Medulla oblongata (tissue), 1 donor: ENCODE data around the gene TAF11L13.
"Not testable (repeated sequence)": the region's sequence is repeated elsewhere in the genome, so short reads cannot be mapped to it uniquely, and the experiment has no call there.

ENCODE experiments used
- DNase-seq: peaks from one replicate; pipeline ENCODE4 v3.0.0-alpha.2; 2015; ENCODE audit errors: extremely low spot score

The TAF11L13 gene

DNA sequence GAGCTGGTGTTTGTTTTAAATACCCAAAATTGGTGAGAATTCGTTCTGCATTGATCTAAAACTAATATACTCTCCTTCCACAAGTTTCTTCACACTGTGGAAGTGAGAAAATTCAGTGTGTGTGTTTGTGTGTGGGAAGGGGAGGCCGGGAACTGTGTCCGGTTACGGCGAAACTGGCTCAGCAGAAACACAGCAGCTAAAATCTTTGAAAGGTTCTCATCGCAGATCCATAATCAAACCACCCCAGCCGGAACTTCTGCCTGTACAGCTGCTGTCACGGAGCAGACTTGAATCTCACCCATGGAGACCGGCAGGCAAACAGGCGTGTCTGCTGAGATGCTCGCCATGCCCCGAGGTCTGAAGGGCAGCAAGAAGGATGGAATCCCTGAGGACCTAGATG is at the start of gene TAF11L13:
Gene TAF11L13 (plus strand): TSS at position 301 of the 400 bp plus-strand sequence.
- DNase-seq, result not testable (repeated sequence)

- not testable (repeated sequence) for DNase-seq
Observed at GRCh38 chr5:17585658-17586057, 46.2 kb upstream of the TAF11L13 start, which contains the start of gene TAF11L7. Gene TAF11L7, minus strand, starts transcription at chr5:17585758.

DNA sequence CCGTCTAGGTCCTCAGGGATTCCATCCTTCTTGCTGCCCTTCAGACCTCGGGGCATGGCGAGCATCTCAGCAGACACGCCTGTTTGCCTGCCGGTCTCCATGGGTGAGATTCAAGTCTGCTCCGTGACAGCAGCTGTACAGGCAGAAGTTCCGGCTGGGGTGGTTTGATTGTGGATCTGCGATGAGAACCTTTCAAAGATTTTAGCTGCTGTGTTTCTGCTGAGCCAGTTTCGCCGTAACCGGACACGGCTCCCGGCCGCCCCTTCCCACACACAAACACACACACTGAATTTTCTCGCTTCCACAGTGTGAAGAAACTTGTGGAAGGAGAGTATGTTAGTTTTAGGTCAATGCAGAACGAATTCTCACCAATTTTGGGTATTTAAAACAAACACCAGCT is 41.0 kb upstream of the TAF11L13 start, which contains the start of gene TAF11L8:
Gene TAF11L8 (minus strand): TSS at position 101 of the 400 bp plus-strand sequence.
- DNase-seq, result not testable (repeated sequence)

DNA sequence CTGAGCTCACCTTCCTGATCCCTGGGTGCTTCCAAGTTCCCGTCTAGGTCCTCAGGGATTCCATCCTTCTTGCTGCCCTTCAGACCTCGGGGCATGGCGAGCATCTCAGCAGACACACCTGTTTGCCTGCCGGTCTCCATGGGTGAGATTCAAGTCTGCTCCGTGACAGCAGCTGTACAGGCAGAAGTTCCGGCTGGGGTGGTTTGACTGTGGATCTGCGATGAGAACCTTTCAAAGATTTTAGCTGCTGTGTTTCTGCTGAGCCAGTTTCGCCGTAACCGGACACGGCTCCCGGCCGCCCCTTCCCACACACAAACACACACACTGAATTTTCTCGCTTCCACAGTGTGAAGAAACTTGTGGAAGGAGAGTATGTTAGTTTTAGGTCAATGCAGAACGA is 37.6 kb upstream of the TAF11L13 start, which contains the start of gene TAF11L9:
Gene TAF11L9 (minus strand): TSS at position 140 of the 400 bp plus-strand sequence.
- DNase-seq, result not testable (repeated sequence)

DNA sequence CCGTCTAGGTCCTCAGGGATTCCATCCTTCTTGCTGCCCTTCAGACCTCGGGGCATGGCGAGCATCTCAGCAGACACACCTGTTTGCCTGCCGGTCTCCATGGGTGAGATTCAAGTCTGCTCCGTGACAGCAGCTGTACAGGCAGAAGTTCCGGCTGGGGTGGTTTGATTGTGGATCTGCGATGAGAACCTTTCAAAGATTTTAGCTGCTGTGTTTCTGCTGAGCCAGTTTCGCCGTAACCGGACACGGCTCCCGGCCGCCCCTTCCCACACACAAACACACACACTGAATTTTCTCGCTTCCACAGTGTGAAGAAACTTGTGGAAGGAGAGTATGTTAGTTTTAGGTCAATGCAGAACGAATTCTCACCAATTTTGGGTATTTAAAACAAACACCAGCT is 34.2 kb upstream of the TAF11L13 start, which contains the start of gene TAF11L10:
Gene TAF11L10 (minus strand): TSS at position 101 of the 400 bp plus-strand sequence.
- not testable (repeated sequence) for DNase-seq

- not testable (repeated sequence) for DNase-seq
Observed at GRCh38 chr5:17603880-17604279, 28.0 kb upstream of the TAF11L13 start, which contains the start of gene TAF11L11. Gene TAF11L11, plus strand, starts transcription at chr5:17604183.

DNA sequence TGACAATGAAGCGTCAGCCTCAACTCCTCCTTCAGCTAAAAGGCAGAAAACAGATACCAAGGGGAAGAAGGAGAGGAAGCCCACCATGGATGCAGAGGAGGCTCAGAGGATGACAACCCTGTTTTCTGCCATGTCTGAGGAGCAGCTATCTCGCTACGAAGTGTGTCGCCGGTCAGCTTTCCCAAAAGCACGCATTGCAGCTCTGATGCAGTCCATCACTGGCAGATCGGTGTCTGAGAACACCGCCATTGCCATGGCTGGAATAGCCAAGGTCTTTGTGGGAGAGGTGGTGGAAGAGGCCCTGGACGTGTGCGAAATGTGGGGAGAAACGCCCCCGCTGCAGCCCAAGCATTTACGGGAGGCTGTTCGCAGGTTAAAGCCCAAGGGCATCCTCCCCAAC is 26.9 kb upstream of the TAF11L13 start:
- DNase-seq, result no peak

- DNase-seq, result not testable (repeated sequence)
Observed at GRCh38 chr5:17607461-17607860, 24.4 kb upstream of the TAF11L13 start.

DNA sequence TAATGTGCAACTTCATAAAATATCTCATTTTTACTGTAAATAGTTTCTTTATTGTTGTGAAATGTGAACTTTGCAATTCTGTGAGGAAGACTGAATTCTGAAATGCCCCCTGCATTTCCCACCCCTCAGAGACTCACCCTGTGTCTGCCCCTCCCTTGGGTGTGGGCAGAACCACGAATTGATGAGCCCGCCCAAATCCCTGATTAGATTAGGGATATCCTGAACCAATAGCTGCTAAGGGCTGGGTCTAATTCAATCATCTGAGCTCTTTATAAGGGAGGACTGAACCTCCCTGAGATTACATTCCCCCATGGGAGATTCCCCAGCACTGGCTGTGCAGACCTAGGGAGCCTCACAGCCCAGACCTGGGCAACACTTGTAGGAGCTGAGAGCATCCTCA is 21.8 kb upstream of the TAF11L13 start, which contains the start of gene TAF11L12:
Gene TAF11L12 (plus strand): TSS at position 301 of the 400 bp plus-strand sequence.
- DNase-seq, result not testable (repeated sequence)

DNA sequence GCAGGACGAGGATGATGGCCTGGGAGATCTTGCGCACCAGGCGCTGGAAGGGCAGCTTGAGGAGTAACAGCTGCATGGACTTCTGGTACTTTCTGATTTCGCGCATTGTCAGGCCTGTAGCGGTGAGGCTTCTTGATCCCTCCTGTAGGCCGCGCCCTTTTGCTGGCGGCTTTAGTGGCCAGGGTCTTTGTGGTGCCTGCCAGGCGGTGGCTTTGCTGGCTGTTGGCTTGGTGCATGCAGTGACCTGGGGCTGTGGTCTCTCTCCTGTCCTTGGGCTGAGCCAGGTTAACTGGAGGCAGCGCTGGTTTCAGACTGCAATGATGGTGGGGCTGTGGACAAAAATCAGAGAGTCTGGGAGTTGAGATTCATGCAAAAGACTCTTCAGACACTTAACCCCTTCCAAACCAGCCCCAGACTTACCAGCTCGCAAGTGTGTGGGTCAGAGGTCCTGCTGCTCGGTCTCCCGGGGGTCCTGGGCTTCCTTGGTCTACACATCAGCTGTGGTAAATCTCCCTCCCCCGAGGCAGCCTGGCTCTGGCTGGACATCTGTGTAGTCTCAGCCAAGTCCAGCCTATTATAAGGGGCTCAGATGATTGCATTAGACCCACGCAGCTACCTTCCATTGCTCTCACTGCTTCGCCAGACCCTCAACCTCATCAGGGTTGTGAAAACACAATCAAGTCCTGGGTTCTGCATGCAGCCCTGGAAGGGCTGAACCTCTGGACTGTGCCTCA is 16.8 kb upstream of the TAF11L13 start:
- DNase-seq, result no peak

DNA sequence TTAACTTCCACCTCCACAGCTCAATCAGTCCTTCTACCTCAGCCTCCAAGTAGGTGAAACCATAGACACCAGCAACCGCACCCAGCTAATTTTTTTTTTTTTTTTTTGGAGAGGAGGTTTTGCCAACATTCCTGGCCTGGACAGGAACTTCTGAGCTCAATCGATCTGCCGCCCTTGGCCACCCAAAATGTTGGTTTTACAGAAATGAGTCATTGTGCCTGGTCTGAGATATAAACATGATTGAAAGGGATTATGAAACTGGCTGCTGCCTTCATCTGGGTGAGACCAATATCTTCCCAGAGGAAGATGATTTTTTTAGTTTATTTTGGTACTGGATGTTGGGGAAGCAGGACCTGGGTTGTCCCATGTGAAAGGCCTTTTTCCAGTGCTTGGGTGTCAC is 12.5 kb upstream of the TAF11L13 start:
- no peak for DNase-seq

GRCh38 chr5:17620627-17621026 is 11.3 kb upstream of the TAF11L13 start:
- DNase-seq, result no peak

GRCh38 chr5:17625686-17626085 is 6.2 kb upstream of the TAF11L13 start:
- DNase-seq, result no peak

DNA sequence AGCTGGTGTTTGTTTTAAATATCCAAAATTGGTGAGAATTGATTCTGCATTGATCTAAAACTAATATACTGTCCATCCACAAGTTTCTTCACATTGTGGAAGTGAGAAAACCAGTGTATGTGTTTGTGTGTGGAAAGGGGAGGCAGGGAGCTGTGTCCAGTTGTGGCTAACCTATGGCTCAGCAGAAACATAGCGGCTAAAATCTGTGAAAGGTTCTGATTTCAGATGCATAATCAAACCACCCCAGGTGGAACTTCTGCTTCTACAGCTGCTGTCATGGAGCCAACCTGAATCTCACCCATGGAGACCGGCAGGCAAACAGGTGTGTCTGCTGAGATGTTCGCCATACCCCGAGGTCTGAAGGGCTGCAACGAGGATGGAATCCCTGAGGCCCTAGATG is 2.3 kb downstream of the TAF11L13 start, which contains the start of gene TAF11L14:
Gene TAF11L14 (plus strand): TSS at position 301 of the 400 bp plus-strand sequence.
- no peak for DNase-seq

GRCh38 chr5:17649232-17649631 is 17.3 kb downstream of the TAF11L13 start:
- DNase-seq, result not testable (repeated sequence)

DNA sequence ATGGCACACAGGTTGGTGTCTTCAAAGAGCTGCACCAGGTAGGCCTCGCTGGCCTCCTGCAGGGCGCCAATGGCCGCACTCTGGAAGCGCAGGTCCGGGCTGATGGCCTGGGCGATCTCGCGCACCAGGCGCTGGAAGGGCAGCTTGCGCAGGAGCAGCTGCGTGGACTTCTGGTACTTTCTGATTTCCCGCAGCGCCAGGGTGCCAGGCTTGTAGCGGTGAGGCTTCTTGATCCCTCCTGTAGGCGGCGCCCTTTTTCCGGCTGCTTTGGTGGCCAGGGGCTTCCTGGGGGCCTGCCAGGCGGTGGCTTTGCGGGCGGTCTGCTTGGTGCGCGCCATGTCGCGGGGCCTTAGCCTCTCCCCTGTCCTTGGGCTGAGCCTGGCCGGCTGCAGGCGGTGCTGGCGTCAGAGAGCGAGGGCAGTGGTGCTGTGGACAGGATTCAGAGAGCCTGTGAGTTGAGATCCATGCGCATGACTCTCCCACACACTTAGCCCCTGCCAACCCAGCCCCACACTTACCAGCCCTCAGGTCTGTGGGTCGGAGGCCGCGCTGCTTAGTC is 23.4 kb downstream of the TAF11L13 start:
- DNase-seq, result not testable (repeated sequence)

GRCh38 chr5:17655921-17656320 is 24.0 kb downstream of the TAF11L13 start:
- no peak for DNase-seq

- DNase-seq, result no peak
Observed at GRCh38 chr5:17663182-17663581, 31.3 kb downstream of the TAF11L13 start.

- DNase-seq, result no peak
Observed at GRCh38 chr5:17665836-17666235, 33.9 kb downstream of the TAF11L13 start.

DNA sequence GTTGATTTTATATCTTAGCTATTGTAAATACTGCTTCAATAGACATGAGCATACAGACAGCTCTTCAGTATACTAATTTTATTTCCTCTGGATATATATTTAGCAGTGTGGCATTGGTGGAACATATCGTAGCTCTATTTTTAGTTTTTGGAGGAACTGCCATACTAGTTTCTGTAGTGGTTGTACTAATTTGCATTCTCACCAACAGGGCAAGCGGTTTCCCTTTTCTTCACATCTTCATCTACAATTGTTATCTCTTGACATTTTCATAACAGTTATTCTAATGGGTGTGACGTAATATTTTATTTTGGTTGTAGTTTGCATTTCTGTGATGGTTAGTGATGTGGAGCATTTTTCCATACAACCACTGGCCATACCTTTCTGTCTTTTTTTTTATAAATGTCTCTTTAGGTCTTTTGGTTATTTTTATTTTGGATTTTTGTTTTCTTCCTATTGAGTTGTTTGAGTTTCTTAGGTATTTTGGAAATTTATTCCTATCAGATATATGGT is 34.9 kb downstream of the TAF11L13 start:
- DNase-seq, result no peak

GRCh38 chr5:17670353-17670752 is 38.5 kb downstream of the TAF11L13 start:
- DNase-seq, result no peak

GRCh38 chr5:17678751-17679324 is 47.0 kb downstream of the TAF11L13 start:
- DNase-seq, result no peak
